ENCODE results near the gene PELO.

The PELO gene

DNA sequence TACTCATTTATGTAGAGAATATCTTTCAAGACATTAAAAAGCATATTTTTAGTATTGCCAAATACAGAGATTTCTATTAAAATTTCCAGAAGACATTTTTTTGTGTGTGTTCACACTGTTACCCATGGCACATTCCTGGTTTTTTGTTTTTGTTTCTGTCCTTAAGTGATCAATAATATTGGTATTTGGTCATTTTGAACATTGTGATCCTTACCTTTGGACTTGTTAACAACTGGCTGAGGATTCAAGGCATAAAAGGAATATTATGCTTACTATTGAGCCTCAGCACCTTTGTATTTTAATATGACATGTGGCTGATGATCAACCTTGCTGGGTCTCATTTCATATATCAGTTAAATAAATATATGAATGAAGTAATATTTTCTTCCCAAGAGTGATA lies 41.9 kb downstream of the PELO start:
- DNase-seq (ENCODE audit: low read depth in 2 of 2), result no peak

DNA sequence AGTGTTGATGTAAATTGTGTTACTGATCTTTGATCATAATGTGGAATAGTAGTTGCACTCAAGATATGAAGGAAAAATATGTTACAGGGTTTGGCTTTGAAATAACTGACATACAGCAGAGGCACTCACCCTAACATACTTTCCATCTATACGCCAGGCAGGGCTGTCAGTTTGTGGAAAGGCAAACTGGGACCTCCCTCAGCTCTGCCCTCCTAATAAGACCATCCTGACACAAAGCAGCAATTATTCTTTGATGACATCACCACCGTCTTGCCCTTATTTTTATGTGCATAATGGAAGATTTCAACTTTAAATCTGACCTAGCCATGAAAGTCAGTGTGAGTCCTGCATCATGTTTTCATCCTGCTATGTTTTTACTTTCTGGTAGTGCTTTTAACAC lies 42.9 kb downstream of the PELO start:
- no peak for DNase-seq (ENCODE audit: low read depth in 2 of 2)

DNA sequence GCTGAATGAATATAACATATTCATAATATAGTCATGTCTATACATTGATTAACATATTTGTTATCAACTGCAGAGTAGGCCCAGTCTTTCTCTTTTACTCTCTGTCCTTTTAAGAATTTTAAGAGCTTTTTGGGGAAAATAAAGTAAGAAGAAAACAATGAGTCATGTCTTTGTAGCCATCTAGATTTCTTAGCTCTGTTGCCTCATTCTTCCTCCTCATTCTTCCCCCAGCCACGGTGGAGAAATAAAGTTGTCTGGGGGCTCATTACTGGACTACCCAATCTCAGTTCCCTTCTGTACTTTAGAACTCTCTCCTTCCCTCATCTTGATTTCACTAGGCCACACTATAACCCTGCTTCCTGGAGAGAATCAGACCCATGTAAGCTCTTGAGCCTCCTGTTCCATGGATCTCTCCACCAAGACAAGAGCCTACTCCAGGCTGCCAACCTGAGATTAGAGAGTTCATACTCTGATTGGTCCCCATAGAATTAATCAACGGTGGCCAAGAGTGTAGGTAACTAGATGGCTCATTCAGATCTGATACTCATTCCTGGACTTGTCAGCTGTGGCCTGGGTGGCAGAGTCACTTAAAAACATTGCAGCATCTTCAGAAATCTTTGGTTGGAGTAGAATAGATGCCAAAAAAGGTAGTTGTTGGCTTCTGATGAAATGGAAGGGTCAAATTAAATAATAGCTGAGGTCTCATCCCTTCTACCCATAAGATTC lies 44.2 kb downstream of the PELO start:
- no peak for DNase-seq (ENCODE audit: low read depth in 2 of 2)

DNA sequence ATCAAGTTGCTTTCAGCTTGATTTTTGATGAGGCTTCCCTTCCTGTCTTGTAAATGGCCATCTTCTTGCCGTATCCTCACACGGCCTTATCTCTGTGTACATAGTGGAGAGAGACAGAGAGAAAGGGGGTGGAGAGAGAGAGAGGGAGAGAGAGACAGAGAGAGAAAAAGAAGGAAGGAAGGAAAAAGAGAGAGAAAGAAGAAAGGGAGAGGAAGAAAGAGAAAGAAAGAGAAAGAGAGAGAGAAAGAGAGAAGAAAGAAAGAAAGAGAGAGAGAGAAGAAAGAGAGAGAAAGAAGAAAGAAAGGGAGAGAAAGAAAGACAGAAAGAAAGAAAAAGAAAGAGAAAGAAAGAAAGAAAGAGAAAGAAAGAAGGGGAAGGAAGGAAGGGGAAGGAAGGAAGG lies 46.6 kb downstream of the PELO start:
- DNase-seq (ENCODE audit: low read depth in 2 of 2), result no peak

DNA sequence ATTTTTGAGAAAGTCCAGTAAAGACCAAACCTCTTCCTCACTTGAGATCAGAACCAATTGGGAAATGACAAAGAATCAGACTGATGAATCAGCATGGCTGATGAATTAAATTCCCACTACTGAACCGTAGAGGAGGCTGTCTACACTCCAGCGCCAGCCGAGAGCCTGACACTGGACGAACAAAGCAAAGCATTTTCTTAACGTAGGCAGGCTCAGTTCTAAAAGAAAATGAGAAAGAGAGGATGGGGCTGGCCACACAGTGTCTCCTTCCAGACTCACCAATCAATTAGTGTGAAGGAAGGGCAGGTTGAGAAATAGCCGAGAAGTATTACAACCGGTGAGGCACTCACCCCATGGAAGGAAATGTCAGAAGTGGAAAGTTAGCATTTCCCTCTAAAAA lies 49.4 kb downstream of the PELO start:
- DNase-seq (ENCODE audit: low read depth in 2 of 2), result no peak
